Fibroblast of the aortic adventitia (primary cell): ENCODE measurements around the gene DSC1. TPM values are rescaled to one million over a fixed set of nuclear protein-coding genes. Genes with fewer than 3 reads are reported as not detected.
"Not testable (repeated sequence)": the region's sequence is repeated elsewhere in the genome, so short reads cannot be mapped to it uniquely, and the experiment has no call there.

Experiments used
- DNase-seq: peaks from one replicate; pipeline ENCODE4 v3.0.0-alpha.2; 2010; ENCODE audit warnings: low read depth
- H3K4me3 ChIP-seq: 2 replicates; pipeline ENCODE4 v1.5.1; 2011; ENCODE audit warnings: low read depth, mild to moderate bottlenecking, control low read depth, low read length, moderate library complexity
- CTCF ChIP-seq: IDR thresholded peaks from 2 replicates; pipeline ENCODE4 v1.5.1; 2011; ENCODE audit warnings: mild to moderate bottlenecking, low read length, control low read depth, inconsistent platforms; ENCODE audit not compliant: insufficient read depth
- total RNA-seq: library from RNA; depleted of rRNA; stranded (reverse); fragments of >200 nt; gene quantifications from 2 replicates; pipeline ENCODE4 v1.2.3, GENCODE V29; 2012; ENCODE audit warnings: low replicate concordance

Gene DSC1
- total RNA-seq, 1 donor: not detected

- TF ChIP-seq CTCF: no peak
- no peak overlapping the region for H3K4me3 ChIP-seq
- no peak for DNase-seq
Observed at GRCh38 chr18:31195063-31195462, 32.4 kb upstream of the DSC1 start.

- TF ChIP-seq CTCF: no peak
- DNase-seq: no peak
- H3K4me3 ChIP-seq: no peak overlapping the region
Observed at GRCh38 chr18:31192086-31192776, 29.6 kb upstream of the DSC1 start.

- TF ChIP-seq CTCF: no peak
- H3K4me3 ChIP-seq: no peak overlapping the region
- DNase-seq: no peak
Observed at GRCh38 chr18:31190919-31191318, 28.3 kb upstream of the DSC1 start.

- H3K4me3 ChIP-seq: no peak overlapping the region
- TF ChIP-seq CTCF: no peak
- no peak for DNase-seq
Observed at GRCh38 chr18:31189757-31190156, 27.1 kb upstream of the DSC1 start.

- H3K4me3 ChIP-seq: no peak overlapping the region
- no peak for DNase-seq
- no peak for TF ChIP-seq CTCF
Observed at GRCh38 chr18:31185186-31185950, 22.7 kb upstream of the DSC1 start.

GRCh38 chr18:31183302-31183701 is 20.6 kb upstream of the DSC1 start:
- no peak for TF ChIP-seq CTCF
- H3K4me3 ChIP-seq: no peak overlapping the region
- no peak for DNase-seq

- H3K4me3 ChIP-seq, DNase-seq: not testable (repeated sequence)
Observed at GRCh38 chr18:31177369-31177768, 14.7 kb upstream of the DSC1 start.
